D341Med (cell line): ENCODE measurements around the gene RAD51AP2.
"Not testable (repeated sequence)": the region's sequence is repeated elsewhere in the genome, so short reads cannot be mapped to it uniquely, and the experiment has no call there.

Experiments used
- DNase-seq: peaks from one replicate; pipeline ENCODE4 v3.0.0; 2012; ENCODE audit warnings: low spot score

Gene RAD51AP2

GRCh38 chr2:17538022-17538843 is 20.0 kb upstream of the RAD51AP2 start:
- DNase-seq, result no peak

- no peak for DNase-seq
These were observed 18.2 kb upstream of the RAD51AP2 start for GRCh38 chr2:17536416-17536815.

- no peak for DNase-seq
These were observed 15.3 kb upstream of the RAD51AP2 start for GRCh38 chr2:17533546-17533945.

GRCh38 chr2:17529771-17530170 is 11.5 kb upstream of the RAD51AP2 start:
- DNase-seq, result no peak

- no peak for DNase-seq
These were observed 4.1 kb upstream of the RAD51AP2 start for GRCh38 chr2:17522303-17522702.

GRCh38 chr2:17521621-17522020 is 3.4 kb upstream of the RAD51AP2 start:
- DNase-seq, result no peak

GRCh38 chr2:17520761-17521160 is 2.5 kb upstream of the RAD51AP2 start:
- no peak for DNase-seq

- no peak for DNase-seq
These were observed 1.2 kb upstream of the RAD51AP2 start for GRCh38 chr2:17519486-17519885.

- DNase-seq, result no peak
These were observed 594 bp downstream of the RAD51AP2 start for GRCh38 chr2:17517481-17518211.

- DNase-seq, result no peak
These were observed 2.6 kb downstream of the RAD51AP2 start for GRCh38 chr2:17515652-17516051.

GRCh38 chr2:17506736-17507616 is 11.3 kb downstream of the RAD51AP2 start:
- DNase-seq, result no peak

- no peak for DNase-seq
These were observed 20.5 kb downstream of the RAD51AP2 start for GRCh38 chr2:17497718-17498117.

- DNase-seq, result no peak
These were observed 22.6 kb downstream of the RAD51AP2 start for GRCh38 chr2:17495590-17495989.

GRCh38 chr2:17490165-17490564 is 28.1 kb downstream of the RAD51AP2 start:
- DNase-seq, result not testable (repeated sequence)

GRCh38 chr2:17488610-17489009 is 29.6 kb downstream of the RAD51AP2 start:
- not testable (repeated sequence) for DNase-seq

GRCh38 chr2:17483496-17483895 is 34.7 kb downstream of the RAD51AP2 start:
- no peak for DNase-seq

GRCh38 chr2:17482651-17483050 is 35.6 kb downstream of the RAD51AP2 start:
- no peak for DNase-seq

- DNase-seq, result no peak
These were observed 38.4 kb downstream of the RAD51AP2 start for GRCh38 chr2:17479875-17480274.

- DNase-seq, result no peak
These were observed 41.4 kb downstream of the RAD51AP2 start for GRCh38 chr2:17476830-17477229.

GRCh38 chr2:17476064-17476463 is 42.2 kb downstream of the RAD51AP2 start:
- no peak for DNase-seq

- DNase-seq, result no peak
These were observed 43.0 kb downstream of the RAD51AP2 start for GRCh38 chr2:17475286-17475685.

- DNase-seq, result no peak
These were observed 46.3 kb downstream of the RAD51AP2 start for GRCh38 chr2:17471979-17472378.
